Fibroblast of pulmonary artery (primary cell): ENCODE data around the gene VDR.
A peak's percentile ranks its signal among the peaks of the same experiment; 100 is the strongest.

ENCODE experiments used
- DNase-seq: peaks from one replicate; pipeline ENCODE4 v3.0.0-alpha.2; 2010; ENCODE audit warnings: low read depth
- H3K4me3 ChIP-seq: replicated peaks from 2 replicates; pipeline ENCODE4 v1.5.1; 2011; ENCODE audit warnings: low read depth, mild to moderate bottlenecking, control low read depth, low read length, moderate library complexity
- TF ChIP-seq, protein P1 (sequence below): IDR thresholded peaks from 2 replicates; pipeline ENCODE4 v1.5.1; 2011; ENCODE audit warnings: mild to moderate bottlenecking, control low read depth, low read length, inconsistent platforms; ENCODE audit errors: missing control alignments

The VDR gene

DNA sequence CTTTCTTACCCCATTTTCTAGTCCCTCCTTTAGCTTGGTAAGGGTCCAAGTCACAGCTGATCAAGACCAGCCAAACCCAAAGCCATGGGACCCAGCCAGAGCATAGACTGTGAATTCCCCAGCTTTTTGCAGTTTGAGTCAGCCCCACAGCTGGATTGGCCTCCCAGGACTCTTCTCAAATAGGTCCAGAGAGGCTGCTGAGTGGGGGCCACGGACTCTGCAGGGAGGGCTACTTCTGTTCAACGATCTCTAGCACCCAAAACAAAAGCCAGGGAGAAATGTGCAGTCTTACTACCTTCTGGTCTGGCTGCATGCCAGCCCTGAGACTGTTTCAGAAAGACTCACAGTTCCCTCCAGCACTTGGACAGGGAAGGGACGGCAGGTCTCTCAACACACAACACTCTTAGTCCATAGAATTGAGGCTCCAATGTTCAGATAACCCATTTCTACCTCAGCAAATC is 1.6 kb downstream of the VDR start:
- TF ChIP-seq, protein P1, sequence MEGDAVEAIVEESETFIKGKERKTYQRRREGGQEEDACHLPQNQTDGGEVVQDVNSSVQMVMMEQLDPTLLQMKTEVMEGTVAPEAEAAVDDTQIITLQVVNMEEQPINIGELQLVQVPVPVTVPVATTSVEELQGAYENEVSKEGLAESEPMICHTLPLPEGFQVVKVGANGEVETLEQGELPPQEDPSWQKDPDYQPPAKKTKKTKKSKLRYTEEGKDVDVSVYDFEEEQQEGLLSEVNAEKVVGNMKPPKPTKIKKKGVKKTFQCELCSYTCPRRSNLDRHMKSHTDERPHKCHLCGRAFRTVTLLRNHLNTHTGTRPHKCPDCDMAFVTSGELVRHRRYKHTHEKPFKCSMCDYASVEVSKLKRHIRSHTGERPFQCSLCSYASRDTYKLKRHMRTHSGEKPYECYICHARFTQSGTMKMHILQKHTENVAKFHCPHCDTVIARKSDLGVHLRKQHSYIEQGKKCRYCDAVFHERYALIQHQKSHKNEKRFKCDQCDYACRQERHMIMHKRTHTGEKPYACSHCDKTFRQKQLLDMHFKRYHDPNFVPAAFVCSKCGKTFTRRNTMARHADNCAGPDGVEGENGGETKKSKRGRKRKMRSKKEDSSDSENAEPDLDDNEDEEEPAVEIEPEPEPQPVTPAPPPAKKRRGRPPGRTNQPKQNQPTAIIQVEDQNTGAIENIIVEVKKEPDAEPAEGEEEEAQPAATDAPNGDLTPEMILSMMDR: no peak
- peak overlapping the region; percentile 69 for H3K4me3 ChIP-seq
- DNase-seq: peak; percentile 57

DNA sequence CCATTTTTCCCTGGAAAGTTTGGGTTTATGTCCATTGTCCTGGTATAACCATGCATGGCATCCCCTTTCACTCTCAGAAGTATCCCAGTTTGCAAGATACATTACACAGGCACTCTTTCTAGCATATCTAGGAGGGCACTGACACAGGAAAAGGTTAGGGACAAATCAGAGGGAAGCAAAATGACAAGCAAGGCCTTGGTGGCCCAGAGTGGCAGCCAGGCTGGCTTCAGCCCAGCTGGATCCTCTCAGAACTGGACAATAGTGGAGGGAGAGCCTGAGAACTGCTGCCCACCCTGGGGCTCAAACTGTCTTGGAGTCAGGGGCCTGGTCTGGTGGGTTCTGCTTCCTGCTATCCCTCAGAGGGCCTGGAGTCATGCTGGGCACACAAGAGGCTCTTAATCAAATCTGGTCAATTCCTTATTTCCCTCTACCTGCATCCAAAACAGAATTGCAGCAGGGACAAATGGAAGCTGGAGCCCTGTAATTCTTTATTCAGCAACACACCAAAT is 2.6 kb downstream of the VDR start:
- TF ChIP-seq, protein P1: no peak
- H3K4me3 ChIP-seq: no peak overlapping the region
- DNase-seq: no peak

DNA sequence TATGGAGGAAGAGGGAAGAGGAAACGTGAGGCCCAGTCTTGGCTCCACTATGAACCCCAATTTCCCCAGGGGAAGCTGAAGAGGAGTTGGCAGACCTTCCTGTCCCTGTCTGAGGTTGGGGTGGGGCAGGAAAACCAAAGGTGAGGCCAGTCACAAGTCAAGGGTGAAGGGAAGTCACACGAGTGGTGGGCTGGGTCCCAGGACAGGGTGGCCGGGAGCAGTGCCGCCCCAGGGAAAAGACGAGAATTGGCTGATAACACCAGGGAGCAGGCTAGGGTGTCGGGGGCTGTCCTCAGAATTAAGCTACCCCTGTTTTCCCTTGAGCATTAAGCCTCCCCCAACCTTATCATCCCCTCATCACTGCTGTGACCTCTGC is 3.1 kb downstream of the VDR start:
- no peak overlapping the region for H3K4me3 ChIP-seq
- TF ChIP-seq, protein P1: no peak
- no peak for DNase-seq

DNA sequence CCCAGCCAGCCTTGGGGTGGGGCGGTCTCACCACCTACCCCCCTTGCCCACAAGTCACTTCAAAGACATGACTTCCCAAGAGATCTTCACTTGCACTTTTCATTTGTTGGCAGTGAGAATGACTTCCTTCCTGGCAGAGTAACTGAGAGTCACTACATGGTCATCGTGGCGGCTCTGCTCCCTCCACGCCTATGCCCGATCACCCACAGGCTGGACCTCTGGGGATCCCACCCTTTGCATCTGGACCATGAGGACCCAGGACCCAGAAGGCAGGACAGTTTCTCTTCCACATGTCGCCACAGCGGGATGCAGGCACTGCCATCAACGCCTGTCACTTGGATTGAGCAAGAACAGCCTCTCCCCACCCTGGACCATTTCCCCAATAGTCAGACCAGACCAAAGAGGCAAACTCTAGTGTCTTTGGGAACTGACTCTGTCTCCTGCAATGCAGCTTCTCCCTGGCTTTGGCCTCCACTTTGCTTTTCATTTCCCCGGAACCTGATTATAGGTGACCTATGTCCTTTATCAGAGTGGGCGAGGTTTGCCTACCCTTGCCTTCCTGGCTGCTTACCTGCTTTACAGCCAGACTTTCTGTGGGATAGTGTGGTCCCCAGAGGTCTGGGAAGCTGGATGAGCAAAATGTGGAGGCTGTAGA is 3.6 kb downstream of the VDR start:
- TF ChIP-seq, protein P1: no peak
- no peak overlapping the region for H3K4me3 ChIP-seq
- DNase-seq: no peak

DNA sequence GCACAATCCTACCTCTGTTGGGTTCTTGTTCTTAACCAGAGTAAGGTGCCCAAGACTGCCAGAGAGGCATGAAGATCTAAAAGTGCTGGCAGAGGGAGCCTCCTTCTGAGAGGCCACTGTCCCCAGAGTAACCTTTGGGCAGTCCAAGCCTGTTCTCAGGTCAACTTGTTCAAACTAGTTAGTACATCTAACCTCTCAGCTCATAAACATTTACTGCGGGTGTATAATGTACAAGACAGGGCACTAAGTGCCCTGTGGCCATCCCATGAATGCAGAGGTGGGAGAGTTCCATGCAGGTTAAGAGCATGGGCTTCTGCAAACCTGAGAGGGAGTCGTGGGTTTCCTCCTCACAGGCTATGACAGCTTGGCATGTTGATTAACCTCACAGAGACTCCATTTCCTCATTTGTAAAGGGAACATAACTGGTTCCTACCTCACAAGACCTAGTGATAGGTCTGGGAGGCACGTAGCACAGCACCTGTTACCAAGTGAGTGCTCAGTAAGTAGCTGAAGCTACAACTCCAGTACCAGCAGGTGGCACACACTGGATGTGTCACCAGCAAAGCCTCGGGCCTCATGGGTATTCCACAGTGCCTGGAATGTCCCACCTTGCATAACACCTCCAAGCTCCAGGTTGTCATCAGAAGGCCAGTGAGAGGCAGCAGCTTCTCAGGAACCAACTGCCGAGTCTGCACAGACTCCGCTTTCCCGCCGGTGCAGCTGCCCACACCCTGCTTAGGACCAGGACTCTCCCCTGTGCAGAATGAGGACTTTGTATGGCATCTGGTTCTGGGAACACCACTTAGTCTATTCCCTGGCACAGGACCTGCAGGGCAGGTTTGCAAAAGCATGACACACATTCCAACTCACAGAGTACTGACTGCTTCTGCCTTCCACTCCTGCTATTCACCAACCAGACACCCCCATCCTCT is 4.4 kb downstream of the VDR start:
- DNase-seq: no peak
- TF ChIP-seq, protein P1: no peak
- no peak overlapping the region for H3K4me3 ChIP-seq

DNA sequence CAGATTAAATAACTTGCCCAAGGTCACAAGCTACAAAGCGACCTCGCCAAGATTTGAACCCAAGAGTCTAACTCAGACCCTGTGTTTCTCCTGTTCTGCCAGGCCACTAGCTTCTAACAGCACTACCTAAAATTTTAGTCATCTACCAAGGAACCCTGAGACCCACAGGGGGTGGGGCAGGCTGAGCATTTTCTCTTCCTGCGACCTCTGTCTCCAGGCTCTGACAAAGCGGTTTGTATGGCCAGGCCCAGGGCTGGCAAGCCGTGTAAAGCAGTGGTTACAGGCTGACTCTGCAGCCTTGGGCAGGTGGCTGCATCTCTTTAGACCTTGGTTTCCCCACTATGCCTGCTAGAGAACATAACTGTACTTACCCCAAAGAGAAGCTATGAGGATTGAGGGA is 5.3 kb downstream of the VDR start:
- TF ChIP-seq, protein P1: no peak
- H3K4me3 ChIP-seq: no peak overlapping the region
- no peak for DNase-seq
